Fibroblast of skin of left biceps (primary cell): ENCODE data around the gene TMEM144.

Experiments used
- DNase-seq, 2 experiments: peaks; one replicate each; pipeline ENCODE4 v3.0.0-alpha.2; 2013; ENCODE audit warnings: low read depth in 2 of 2

The TMEM144 gene

DNA sequence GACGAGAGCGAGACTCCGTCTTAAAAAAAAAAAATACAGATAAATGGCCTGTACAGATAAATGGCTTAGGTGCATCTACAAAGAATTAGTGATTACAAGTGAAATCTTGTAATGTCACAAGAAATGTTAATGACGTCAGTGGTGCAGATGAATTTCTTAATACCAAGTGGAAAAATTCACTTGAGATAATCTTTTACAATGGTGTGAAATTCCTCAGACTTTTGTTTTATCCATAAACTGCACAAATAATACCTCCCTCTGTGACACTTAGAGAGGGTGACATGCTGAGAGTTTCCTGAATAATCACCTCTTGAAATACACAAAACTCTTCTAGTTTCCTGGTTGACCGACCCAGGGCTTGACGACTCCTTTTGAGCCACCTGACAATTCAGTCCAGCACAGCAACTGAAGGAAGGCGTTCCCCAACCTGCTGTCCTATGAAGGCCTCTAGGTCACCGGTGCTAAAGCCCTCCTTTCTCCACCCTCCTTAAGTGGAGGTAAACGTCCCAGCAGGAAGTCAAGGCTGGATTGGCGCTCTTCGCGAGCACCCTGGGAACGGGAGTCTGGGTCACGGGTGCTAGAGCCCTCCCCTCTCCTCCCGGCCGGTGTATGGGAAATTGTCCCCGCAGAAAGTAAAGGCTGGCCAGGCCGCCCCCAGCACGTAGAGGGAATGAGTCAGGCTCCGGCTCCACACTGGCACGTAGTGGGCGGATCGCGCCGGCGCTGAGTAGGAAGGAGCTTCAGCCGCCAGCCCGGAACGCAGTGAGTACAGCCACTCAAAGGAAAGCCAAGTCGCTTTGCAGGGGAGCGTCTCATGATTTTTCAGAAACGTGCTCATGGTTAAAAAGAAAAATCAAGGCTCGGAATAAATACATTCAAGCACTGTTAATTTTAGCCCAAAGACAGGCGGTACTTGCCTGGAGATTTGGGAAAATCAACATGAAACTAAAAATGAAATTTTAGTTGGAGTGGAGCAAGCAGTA, at the start of gene TMEM144:
Gene TMEM144 (plus strand): TSS at position 662 of the 983 bp plus-strand sequence. CDS start 2,182 bp downstream, outside the sequence.
- DNase-seq, result peak; percentile 41 to 44

GRCh38 chr4:158161551-158162354, 48.5 kb upstream of the TMEM144 start:
- no peak for DNase-seq

- no peak for DNase-seq
Observed at GRCh38 chr4:158162631-158163030, 47.7 kb upstream of the TMEM144 start.

- no peak for DNase-seq
Observed at GRCh38 chr4:158163941-158164767, 46.1 kb upstream of the TMEM144 start.

- no peak for DNase-seq
Observed at GRCh38 chr4:158164768-158165213, 45.5 kb upstream of the TMEM144 start.

- DNase-seq, result no peak
Observed at GRCh38 chr4:158166701-158167100, 43.6 kb upstream of the TMEM144 start.

DNA sequence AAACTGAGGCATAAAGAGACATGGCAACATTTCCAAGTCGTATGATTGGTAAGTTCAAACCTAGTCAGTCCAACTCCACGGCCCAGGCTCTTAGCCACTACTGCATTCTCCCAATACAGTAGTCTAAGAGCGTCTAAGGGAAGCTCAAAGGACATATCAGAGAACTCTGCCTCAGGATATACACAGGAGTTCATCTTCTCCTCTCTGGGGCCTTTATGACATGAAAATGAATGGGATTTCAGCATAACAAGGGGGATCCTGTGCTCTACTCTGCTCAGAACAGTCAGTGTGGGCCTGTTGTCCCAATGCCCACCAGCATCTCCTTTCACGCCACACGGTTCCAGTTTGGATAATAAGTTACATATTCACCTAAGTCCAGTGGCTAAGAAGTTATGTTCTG, 41.7 kb upstream of the TMEM144 start:
- DNase-seq, result no peak

DNA sequence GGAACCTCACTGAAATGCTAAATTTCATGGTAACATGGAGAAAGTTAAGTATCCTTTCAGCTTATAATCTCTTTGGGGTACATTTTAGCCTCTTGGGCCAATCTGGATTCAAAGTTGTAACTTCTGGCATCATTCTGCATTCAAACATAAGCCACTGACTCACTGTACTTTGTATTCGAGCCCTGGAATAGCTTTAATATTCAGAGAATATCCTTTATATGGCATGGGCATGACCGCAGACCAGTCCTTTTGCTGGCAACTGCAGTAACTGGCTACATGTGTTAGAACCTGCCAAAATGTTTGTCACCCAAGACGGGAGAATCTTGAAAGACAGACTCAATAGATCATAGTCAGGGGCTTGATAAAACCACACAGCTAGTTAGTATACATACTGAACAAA, 40.8 kb upstream of the TMEM144 start:
- DNase-seq, result no peak

DNA sequence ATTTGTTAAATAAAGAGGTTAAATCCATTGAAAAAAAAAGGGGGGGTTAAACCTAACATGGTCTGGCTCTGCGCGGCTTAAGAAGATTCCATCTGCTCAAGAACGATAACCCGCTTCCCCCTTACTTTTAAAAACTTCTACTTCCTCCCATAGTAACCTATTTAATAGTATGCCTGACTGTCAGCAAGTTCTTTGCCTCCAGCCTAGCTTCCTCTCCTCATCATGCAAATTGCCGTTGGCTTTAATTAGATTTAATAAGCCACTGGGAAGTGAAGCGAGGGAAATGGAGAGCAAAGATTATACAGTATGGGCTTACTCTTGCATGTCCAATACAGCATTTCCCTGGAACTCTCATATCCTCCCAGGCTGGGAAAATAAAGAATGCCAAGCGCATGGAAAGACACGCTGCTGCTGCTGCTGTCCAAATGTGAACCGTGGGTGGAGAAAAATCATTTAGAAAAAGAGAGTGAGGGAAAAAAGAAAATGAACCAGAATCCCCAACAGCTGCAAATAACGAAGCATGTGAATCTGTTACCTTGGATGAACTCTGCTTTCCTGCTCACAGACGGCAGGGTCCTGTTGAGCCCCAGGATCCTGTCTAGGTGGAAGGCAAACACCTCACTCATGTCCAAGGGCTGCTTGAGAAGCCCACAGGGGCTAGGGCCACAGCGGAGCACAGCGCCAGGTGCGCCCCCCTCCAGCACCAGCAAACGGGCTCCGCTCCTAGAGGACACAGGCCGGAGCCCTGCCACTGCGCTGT, 40.2 kb upstream of the TMEM144 start:
- peak in 1 of 2 experiments; percentile 16 for DNase-seq

- DNase-seq, result no peak
Observed at GRCh38 chr4:158170691-158171561, 39.4 kb upstream of the TMEM144 start.

- DNase-seq, result peak in 1 of 2 experiments; percentile 24
Observed at GRCh38 chr4:158172261-158173258, 37.7 kb upstream of the TMEM144 start, which contains the start of gene GASK1B. GASK1B (minus strand) TSS chr4:158173025; CDS start chr4:158171375, 1,650 bp downstream.

DNA sequence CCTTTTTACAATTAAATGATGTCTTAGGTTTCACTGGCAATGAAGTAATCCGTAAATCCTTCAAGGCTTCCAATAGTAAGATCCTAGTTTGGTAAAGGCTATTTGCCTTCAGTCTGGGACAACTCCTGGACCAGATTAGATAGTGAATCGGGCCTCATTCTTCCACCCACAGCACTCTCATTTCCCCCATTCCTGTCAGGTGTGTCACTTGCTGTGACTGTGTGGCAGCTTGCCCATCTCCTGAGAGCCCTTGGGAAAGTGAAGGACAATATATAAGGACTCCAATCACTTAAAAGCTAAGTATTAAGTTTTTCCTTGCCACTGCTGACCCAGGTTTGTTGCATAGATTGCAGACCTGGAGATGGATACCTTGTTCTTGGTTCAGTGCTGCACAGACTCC, 34.2 kb upstream of the TMEM144 start:
- DNase-seq, result no peak

- DNase-seq, result no peak
Observed at GRCh38 chr4:158176776-158177175, 33.5 kb upstream of the TMEM144 start.

DNA sequence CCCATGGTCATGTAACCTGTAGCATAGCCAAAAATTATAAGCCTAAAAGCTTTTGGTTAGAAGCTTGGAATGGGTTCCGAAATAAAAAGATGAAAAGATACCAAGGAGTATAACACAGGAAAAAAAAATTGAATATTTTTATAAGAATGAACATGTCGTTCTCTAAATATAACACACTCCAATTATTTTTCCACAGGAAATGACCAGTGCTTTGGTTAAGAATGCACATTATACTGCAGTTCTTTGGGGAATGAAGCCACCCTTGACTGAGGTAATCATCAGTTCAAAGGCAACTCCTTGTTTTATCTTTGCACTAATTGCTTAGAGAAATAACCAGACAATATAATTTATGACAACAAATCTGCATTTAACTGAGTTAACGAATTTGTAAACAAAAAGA, 30.8 kb upstream of the TMEM144 start:
- no peak for DNase-seq

- no peak for DNase-seq
Observed at GRCh38 chr4:158181906-158182305, 28.4 kb upstream of the TMEM144 start.

GRCh38 chr4:158182736-158183135, 27.6 kb upstream of the TMEM144 start:
- no peak for DNase-seq

DNA sequence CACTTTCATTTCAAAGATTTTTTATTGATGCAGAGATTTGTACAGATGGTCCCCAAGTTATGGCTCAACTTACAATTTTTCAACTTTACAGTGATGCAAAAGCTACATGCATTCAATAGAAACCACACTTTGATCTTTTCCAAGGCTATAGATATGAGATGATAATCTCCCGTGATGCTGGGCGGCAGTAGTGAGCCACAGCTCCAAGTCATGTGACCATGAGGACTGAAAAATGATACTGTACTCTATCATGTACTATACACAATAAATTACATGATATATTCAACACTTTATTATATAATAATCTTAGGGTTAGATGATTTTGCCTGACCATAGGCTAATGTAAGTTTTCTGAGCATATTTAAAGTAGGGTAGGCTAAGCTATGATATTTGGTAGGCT, 23.5 kb upstream of the TMEM144 start:
- DNase-seq, result no peak

DNA sequence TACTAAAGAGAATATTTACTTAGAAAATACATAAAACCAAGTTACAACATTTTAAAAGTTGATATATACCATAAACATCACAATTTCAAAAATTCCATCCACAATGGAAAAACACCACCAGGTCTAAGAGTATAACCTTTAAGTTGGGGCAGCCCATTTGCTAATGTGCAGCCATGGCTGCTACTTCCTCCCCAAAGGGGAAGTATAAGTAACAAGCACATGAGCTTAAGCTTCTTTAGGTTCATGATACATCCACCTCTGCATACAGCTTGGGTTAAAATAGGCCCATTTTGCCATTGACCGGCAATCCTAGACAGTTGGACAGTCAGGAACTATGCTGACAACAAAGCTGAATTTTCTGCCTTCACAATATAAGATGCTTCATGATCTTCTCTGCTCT, 20.9 kb upstream of the TMEM144 start:
- no peak for DNase-seq
